Lung microvascular endothelial cell (primary cell): ENCODE data around the gene SEMA6B. TPM values are rescaled to one million over a fixed set of nuclear protein-coding genes. Genes with fewer than 3 reads are reported as not detected.

ENCODE experiments used
- DNase-seq, 2 donors: peaks; one replicate each; pipeline versions ENCODE4 v3.0.0 to v3.0.0-alpha.2; 2010; ENCODE audit warnings: low read depth in 2 of 2
- total RNA-seq: library from RNA; depleted of rRNA; stranded (reverse); fragments of >200 nt; gene quantifications from 2 replicates; pipeline ENCODE4 v1.2.1, GENCODE V29; 2014

Gene SEMA6B
- total RNA-seq, 1 donor from 2014 or later, result 18.1 TPM

DNA sequence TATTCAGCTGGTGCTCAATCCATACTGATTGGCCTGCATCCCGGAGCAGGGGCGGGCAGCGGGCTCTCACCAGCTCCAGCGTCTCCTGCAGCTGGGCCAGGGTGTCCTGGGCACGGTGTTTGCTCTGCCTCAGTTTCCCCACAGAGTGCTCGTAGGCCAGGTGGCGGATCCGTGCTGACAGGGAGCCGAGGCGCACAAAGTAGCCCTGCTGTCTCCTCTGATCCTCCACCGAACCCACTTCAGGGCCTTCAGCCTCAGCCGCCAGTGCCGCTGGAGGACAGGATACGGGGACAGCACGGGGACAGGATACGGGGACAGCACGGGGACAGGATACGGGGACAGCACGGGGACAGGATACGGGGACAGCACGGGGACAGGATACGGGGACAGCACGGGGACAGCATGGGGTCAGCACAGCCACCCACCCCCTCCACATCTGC lies 33.9 kb downstream of the SEMA6B start:
- no peak for DNase-seq

GRCh38 chr19:4524808-4525562 lies 34.5 kb downstream of the SEMA6B start:
- DNase-seq, result peak; percentile 46 to 66

DNA sequence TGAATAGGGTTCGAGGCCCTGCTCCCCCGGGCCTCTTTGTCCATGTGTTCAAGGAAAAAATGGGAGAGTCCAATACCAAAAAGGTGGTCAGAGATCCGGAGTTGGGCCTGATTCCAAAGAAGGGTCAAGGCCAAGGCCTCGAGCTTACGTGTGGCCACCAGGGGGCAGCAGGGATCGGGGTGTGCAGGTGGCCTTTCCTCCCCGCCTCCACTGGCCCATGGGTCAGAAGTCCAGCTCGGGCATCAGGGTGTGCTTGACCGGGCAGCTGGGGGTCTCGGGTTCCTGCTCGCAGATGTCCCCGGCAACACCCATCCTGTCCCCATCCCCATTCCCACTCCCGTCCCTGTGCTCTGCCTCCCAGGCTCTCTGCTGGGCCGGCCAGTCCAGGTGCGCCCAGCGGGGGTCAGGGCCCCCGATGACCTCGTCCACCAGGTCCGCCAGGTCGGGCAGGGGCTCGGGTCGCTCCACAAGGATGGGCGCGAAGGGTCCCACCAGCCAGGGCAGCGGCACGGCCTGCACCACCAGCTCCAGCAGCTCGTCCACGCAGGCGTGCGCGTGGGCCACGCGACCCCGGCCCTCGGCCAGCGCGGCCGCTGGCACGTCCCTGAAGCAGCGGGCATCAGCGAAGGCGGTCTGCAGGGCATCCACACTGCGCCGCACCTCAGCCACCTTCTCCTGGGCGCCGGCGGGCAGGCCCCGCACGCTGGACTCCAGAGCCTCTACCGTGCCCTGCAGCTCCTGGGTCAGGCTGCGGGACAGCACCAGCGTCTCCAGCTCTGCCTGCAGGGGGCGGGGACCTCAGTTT lies 36.0 kb downstream of the SEMA6B start:
- DNase-seq, result peak; percentile 58 to 69

GRCh38 chr19:4522291-4523002 lies 37.0 kb downstream of the SEMA6B start:
- no peak for DNase-seq

- DNase-seq, result no peak
Measured at GRCh38 chr19:4521888-4522242, 37.6 kb downstream of the SEMA6B start.

DNA sequence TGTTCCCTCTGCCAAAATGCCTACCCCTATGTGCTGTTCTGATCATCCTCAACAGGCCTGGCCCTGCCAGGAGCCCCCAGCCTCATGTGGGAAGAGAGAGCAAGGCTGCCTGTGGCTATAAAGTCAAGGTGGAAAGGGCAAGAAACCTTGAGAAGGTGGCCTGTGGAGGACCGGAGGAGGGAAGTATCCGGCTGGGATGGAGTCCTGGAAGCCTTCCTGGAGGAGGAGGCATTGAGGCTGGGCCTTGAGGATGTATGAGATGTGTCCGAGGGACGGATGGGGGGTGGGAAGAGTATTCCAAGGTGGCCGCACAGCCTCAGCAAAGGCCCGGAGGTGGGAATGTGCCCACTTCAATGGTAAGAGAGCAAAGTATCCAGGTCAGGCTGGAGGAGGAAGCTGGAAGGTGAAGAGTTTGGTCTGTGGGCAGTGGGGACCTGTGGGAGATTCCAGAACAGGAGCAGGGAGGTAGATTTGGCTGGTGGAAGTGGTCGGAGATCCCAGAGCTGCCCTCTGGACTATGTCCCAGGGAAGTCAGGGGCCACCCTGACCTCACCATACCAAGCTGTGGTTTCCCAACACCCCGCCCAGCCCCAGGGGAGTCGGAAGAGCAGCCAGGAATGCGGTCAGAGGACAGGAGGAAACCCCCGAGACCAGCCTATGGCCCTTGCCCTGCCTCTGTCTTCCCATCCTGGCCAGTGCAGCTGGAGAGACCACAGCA lies 38.2 kb downstream of the SEMA6B start:
- no peak for DNase-seq

DNA sequence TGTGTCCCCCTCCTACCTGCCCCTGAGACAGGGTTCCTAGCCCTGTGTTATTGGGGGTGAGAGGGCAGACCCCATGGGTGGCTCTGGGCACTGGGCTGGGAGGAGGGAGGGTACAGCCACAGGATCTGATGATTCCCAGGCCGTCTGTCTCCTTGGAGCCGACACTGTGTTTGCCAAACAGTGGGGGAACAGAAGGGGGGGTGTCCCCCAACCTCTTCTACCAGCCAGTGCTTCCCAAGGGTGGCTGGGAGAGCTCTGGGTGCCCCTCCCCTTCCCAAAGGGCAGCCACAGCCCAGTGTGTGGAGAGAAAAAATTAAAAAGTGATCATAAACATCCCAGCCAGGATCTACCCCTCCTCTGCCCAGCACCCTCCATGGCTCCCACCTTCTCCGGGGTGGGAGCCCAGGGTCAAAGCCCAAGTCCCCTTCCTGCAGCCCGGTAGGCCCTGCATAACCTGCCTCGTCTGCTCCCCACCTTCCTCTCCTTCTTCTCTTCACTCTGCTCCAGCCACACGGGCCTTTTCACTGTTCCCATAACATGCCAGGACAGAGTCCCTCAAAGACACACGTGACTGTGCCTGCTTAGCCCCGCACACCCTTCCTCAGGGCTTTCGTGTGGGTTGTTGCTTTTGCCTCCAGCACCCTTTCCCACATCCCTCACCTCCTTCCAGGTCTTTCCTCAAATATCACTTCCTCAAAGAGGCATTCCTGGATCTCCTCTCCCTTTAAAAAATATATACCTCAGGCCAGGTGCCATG lies 39.8 kb downstream of the SEMA6B start:
- DNase-seq, result no peak

DNA sequence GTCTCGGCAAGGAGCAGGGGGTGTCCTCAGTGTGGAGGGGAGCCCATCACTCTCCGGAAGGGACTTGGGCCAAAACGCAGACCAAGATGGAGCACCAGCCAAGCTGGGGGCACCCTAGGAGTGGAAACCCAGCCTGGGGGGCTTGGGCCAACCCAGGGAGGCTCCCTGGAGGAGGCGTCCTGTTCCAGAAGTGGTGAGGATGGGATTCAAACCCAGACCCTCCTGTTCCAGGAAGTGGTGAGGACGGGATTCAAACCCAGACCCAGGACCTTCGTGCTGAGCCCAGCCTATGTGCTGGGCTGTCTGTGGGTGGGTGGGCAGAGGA lies 40.4 kb downstream of the SEMA6B start:
- DNase-seq, result no peak

DNA sequence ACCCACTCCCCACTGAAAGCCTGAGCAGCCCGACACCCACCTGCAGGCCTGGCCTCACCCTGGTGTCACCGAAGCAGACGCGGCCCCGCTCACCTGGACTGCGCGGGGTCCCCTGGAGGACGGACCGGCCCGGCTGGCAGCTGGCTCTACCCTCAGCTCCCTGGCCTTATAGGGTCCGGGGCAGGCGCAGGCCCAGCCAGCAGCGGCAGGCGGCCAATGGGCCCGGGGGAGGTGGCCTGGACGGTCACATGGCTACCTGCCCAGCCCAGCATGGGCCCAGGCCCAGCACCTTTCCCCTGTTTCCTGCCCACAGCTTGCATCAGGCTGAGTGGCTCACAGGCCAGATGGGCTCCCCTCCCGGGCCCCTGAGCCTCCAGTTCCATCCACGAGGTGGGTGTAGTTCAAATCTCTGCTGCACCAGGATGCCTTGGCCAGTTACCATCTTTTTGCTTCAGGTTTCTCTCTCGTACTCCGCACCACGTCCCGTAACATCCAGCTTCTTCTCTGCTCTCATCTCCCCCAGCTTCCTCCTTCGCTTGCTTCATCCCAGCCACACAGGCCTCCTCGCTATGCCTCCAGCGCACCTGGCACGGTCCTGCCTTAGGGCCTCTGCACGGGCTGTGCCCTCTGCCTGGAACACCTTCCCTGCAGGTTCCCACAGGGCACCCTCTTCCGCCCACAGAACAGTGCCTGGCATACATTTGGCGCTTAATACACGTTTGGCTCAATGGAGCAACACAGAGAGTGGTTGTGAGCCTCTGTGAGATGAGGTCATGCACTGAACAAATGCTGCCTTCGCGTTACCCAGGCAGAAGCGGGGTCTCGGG lies 40.9 kb downstream of the SEMA6B start, which contains the start of gene PLIN4:
Gene PLIN4, minus strand, starts transcription at position 142 of the 827 bp plus-strand sequence. CDS start 214 bp downstream, outside the sequence.
- DNase-seq, result peak in 1 of 2 donors; percentile 90

DNA sequence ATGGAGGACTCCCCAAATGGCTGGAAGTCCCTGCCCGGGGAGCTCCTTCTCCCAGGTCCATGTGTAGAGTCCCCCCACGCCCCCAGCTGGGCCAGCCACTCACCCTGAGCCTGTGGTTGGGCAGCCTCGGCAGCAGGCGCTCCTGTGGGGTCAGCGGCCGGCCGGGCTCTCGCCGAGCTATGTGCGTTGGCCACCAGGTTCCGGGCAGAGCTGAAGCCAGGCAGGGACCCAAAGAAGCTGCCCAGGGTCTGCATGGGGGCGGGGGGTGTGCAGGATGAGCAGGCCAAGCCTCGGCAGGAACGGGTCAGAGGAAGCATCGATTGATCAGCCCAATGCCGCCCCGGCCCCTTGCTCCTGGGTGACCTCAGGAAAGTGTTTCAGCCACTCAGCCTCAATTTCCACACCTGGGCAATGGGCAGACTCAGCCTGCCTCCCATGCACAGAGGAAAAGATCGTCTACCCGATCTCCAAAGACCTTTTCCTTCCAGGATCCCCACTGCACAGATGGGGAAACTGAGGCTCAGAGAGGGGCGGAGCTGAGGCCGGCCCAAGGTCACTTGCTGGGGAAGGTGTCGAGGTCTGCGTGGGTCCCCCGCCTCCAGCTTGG lies 41.9 kb downstream of the SEMA6B start:
- DNase-seq, result no peak

- DNase-seq, result no peak
Measured at GRCh38 chr19:4516939-4517300, 42.6 kb downstream of the SEMA6B start.

DNA sequence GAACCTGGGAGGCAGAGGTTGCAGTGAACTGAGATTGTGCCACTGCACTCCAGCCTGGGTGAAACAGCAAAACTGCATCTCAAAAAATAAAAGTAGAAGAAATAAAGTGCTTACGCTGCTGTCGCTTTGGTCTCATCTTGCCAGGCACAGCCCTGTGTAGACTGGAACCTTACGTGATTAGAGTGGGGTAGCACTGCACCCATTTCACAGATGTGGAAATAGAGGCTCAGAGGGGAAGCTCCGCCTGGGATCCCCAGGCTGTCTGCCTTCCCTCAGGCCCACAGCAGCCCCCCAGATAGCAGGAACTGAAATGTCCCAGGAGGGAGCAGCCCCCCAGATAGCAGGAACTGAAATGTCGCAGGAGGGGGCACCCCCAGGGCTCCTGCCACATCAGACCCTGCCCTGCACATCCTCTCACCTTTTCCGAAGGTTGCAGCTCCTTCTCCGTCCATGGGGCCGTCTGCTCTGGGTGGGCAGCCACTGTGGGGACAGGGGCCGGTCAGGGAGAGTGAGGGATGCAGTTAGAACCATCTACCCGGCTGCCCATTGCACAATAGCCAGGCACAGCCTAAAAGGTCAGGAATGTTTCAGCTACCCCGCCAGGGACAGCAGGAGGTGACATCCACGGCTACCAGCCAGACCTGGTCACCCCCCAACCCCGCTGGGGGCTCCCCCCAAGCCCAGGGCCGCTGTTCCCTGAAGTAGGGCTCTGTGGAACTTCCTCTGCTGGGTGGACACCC lies 43.1 kb downstream of the SEMA6B start:
- DNase-seq, result no peak

- no peak for DNase-seq
Measured at GRCh38 chr19:4515732-4516131, 43.8 kb downstream of the SEMA6B start.

DNA sequence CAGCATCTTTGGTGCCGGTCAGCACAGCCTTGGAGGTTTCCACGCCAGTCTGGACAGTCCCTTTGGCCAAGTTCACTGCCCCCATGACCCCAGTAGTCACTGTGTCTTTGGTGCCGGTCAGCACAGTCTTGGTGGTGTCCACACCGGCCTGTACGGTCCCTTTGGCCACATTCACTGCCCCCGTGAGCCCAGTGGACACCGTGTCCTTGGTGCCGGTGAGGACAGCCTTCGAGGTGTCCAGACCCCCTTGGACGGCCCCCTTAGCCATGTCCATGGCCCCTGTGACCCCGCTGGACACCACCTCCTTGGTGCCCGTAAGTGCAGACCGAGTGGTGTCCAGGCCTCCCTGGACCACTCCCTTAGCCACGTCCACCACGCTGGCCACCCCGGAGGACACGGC lies 46.2 kb downstream of the SEMA6B start:
- DNase-seq, result no peak

DNA sequence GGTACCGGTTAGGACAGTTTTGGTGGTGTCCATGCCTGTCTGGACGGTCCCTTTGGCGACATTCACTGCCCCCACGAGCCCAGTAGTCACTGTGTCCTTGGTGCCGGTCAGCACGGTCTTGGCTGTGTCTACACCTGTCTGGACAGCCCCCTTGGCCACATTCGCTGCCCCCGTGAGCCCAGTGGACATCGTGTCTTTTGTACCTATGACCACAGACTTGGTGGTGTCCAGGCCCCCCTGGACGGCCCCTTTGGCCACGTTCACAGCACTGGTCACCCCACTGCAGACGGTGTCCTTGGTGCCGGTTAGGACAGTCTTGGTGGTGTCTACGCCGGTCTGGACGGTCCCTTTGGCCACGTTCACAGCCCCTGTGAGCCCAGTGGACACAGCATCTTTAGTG lies 47.4 kb downstream of the SEMA6B start:
- DNase-seq, result no peak

GRCh38 chr19:4511300-4512054 lies 48.0 kb downstream of the SEMA6B start:
- DNase-seq, result no peak

DNA sequence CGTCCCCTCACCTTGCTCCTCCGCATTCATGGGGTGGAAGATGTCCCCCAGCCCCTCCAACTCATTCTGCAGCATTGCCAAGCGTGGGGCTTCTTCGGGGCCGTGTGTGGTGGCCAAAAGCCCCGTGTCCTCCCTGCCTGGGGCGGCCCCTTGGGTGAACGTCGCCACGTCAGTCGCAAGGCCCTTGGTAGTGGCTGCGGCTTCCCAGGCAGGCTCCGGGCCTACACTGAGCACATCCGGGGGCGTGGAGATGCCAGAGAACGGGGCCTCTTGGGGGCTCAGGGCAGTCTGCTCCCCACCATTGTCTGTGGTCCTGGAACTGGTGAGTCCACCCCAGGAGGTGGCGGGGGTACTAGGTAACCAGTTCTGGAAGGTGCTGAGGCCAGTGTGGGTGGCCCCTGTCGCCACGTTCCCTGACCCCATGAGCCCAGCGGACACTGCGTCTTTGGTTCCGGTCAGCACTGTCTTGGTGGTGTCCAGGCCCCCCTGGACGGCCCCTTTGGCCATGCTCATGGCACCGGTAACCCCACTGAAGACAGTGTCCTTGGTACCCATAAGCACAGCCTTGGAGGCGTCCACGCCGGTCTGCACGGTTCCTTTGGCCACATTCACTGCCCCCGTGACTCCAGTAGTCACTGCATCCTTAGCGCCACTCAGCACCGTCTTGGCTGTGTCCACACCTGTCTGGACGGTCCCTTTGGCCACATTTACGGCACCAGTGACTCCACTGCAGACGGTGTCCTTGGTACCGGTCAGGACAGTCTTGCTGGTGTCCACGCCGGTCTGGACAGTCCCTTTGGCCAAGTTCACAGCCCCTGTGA lies 48.8 kb downstream of the SEMA6B start:
- no peak for DNase-seq
